SK-N-SH (cell line): ENCODE results near the gene DHRS4. TPM values are rescaled to one million over a fixed set of nuclear protein-coding genes. Genes with fewer than 3 reads are reported as not detected.

Source experiments
- CHD2 ChIP-seq: fragments of 150-350 bp; IDR thresholded peaks from 2 replicates; pipeline ENCODE4 v1.6.1; 2018; ENCODE audit warnings: low read length; ENCODE audit not compliant: partially characterized antibody
- CTCF ChIP-seq: fragments of 200-600 bp; sonication (generic); IDR thresholded peaks from 2 replicates; pipeline ENCODE4 v1.6.1; 2017; ENCODE audit warnings: antibody characterized with exemption, mild to moderate bottlenecking, moderate library complexity
- EP300 ChIP-seq, 2 experiments: IDR thresholded peaks; 2 replicates each; pipeline versions ENCODE4 v1.4.0 to v1.6.1; 2012; ENCODE audit warnings: borderline replicate concordance in 1 of 2, low read depth in 1 of 2, low read length in 1 of 2
- EZH2phosphoT487 ChIP-seq: fragments of 200-600 bp; sonication (generic); IDR thresholded peaks from 2 replicates; pipeline ENCODE4 v1.6.1; 2017; ENCODE audit warnings: low read depth, mixed run types, mild to moderate bottlenecking, antibody characterized with exemption, moderate library complexity, borderline replicate concordance
- FOXJ3 ChIP-seq: sonication (generic); formaldehyde crosslinking; IDR thresholded peaks from 2 replicates; pipeline ENCODE4 v1.5.1; 2020; ENCODE audit warnings: mild to moderate bottlenecking, missing genetic modification reagents
- FOXM1 ChIP-seq: IDR thresholded peaks from 2 replicates; pipeline ENCODE4 v1.4.0; 2012; ENCODE audit warnings: low read depth, mild to moderate bottlenecking
- MXI1 ChIP-seq: IDR thresholded peaks from 2 replicates; pipeline ENCODE4 v1.6.1; 2012; ENCODE audit warnings: mild to moderate bottlenecking, low read depth, low read length, improper control_type of control experiment
- NFIC ChIP-seq: IDR thresholded peaks from 2 replicates; pipeline ENCODE4 v1.4.0; 2012; ENCODE audit warnings: borderline replicate concordance
- PBX3 ChIP-seq: IDR thresholded peaks from 2 replicates; pipeline ENCODE4; 2012
- RAD21 ChIP-seq: IDR thresholded peaks from 2 replicates; pipeline ENCODE4 v1.6.1; 2012; ENCODE audit warnings: mild to moderate bottlenecking, low read length
- REST ChIP-seq: IDR thresholded peaks from 2 replicates; pipeline ENCODE4 v1.6.1; 2012; ENCODE audit warnings: mild to moderate bottlenecking, low read depth, low read length, moderate library complexity
- RFX5 ChIP-seq: IDR thresholded peaks from 2 replicates; pipeline ENCODE4 v1.6.1; 2012; ENCODE audit warnings: mild to moderate bottlenecking, improper control_type of control experiment, low read length
- RXRA ChIP-seq: IDR thresholded peaks from 2 replicates; pipeline ENCODE4 v1.4.0; 2012; ENCODE audit warnings: low read depth, mild to moderate bottlenecking, borderline replicate concordance
- SMC3 ChIP-seq: IDR thresholded peaks from 2 replicates; pipeline ENCODE4 v1.6.1; 2012; ENCODE audit warnings: low read depth, low read length, improper control_type of control experiment
- TAF1 ChIP-seq: IDR thresholded peaks from 2 replicates; pipeline ENCODE4 v1.6.1; 2012; ENCODE audit warnings: low read depth, mild to moderate bottlenecking, low read length, moderate library complexity, borderline replicate concordance
- TEAD4 ChIP-seq: IDR thresholded peaks from 2 replicates; pipeline ENCODE4 v1.4.0; 2012; ENCODE audit warnings: mild to moderate bottlenecking, borderline replicate concordance; ENCODE audit not compliant: insufficient read depth
- USF1 ChIP-seq: IDR thresholded peaks from 2 replicates; pipeline ENCODE4 v1.4.0; 2012; ENCODE audit warnings: low read depth, borderline replicate concordance
- YY1 ChIP-seq: IDR thresholded peaks from 2 replicates; pipeline ENCODE4 v1.4.0; 2012; ENCODE audit warnings: low read depth, mild to moderate bottlenecking
- ZBTB33 ChIP-seq: IDR thresholded peaks from 2 replicates; pipeline ENCODE4 v1.4.0; 2012; ENCODE audit warnings: low read depth, borderline replicate concordance
- polyA plus RNA-seq, 3 experiments: library from polyadenylated mRNA; depleted of rRNA; stranded (reverse); fragments of >200 nt; gene quantifications; 2 replicates each; pipeline ENCODE4 v1.2.3, GENCODE V29; 2012

Gene DHRS4
- polyA plus RNA-seq, 1 of the 3 experiments (the other 2 are of a cell fraction): 50.5 TPM

GRCh38 chr14:23929822-23930294 lies 23.7 kb upstream of the DHRS4 start (continued):
- TF ChIP-seq RFX5 (no peak), NFIC (no peak), REST (no peak), FOXJ3 (no peak), RXRA (no peak), SMC3 (peak; percentile 88), YY1 (no peak), FOXM1 (no peak), USF1 (no peak), EZH2phosphoT487 (no peak), MXI1 (0 out of 2 replicates have a peak, but pooled peaks have one; percentile 23), CTCF (peak; percentile 81), PBX3 (no peak), CHD2 (peak; percentile 19), RAD21 (peak; percentile 73), TEAD4 (no peak), ZBTB33 (no peak), TAF1 (no peak), EP300 (IDR thresholded peaks at IDR 0.05; ENCODE audit: borderline replicate concordance in 1 of 2, low read depth in 1 of 2, low read length in 1 of 2) (no peak)
